H9 (cell line): Measurements from ENCODE around the gene P3H2. TPM values are rescaled to one million over a fixed set of nuclear protein-coding genes. Genes with fewer than 3 reads are reported as not detected.

Experiments used
- DNase-seq: peaks from one replicate; pipeline ENCODE4 v3.0.0-alpha.2; 2017
- H2AFZ ChIP-seq: one replicate; pipeline ENCODE4 v1.6.1; 2013; ENCODE audit warnings: mild to moderate bottlenecking, low read length, control low read depth, moderate library complexity
- H2AK5ac ChIP-seq: 2 replicates; pipeline ENCODE4 v1.6.1; 2013; ENCODE audit warnings: low read length, control low read depth, mixed read lengths; ENCODE audit not compliant: insufficient read length
- H2BK120ac ChIP-seq: one replicate; pipeline ENCODE4 v1.6.1; 2013; ENCODE audit warnings: low read depth, mild to moderate bottlenecking, low read length, control low read depth, inconsistent platforms; ENCODE audit not compliant: poor library complexity, severe bottlenecking
- H2BK12ac ChIP-seq: 2 replicates; pipeline ENCODE4 v1.6.1; 2013; ENCODE audit warnings: low read length, control low read depth, mixed read lengths, low read depth; ENCODE audit not compliant: insufficient read length
- H2BK15ac ChIP-seq: 2 replicates; pipeline ENCODE4 v1.6.1; 2013; ENCODE audit warnings: low read depth, low read length, control low read depth
- H2BK20ac ChIP-seq: one replicate; pipeline ENCODE4 v1.6.1; 2013; ENCODE audit warnings: low read depth, mild to moderate bottlenecking, low read length, control low read depth, inconsistent platforms; ENCODE audit not compliant: poor library complexity, severe bottlenecking
- H2BK5ac ChIP-seq: 2 replicates; pipeline ENCODE4 v1.6.1; 2013; ENCODE audit warnings: low read length, control low read depth, mixed read lengths; ENCODE audit not compliant: insufficient read length
- H3K14ac ChIP-seq: 2 replicates; pipeline ENCODE4 v1.6.1; 2013; ENCODE audit warnings: low read length, control low read depth; ENCODE audit not compliant: insufficient read depth
- H3K18ac ChIP-seq: 2 replicates; pipeline ENCODE4 v1.6.1; 2013; ENCODE audit warnings: low read depth, mild to moderate bottlenecking, mixed read lengths, low read length, control low read depth; ENCODE audit not compliant: insufficient read length
- H3K23ac ChIP-seq: 2 replicates; pipeline ENCODE4 v1.6.1; 2013; ENCODE audit warnings: low read length, control low read depth, mixed read lengths, low read depth; ENCODE audit not compliant: insufficient read length
- H3K23me2 ChIP-seq: 2 replicates; pipeline ENCODE4 v1.6.1; 2013; ENCODE audit warnings: low read depth, mild to moderate bottlenecking, mixed read lengths, low read length, control low read depth; ENCODE audit not compliant: insufficient read length, poor library complexity, severe bottlenecking
- H3K27ac ChIP-seq: 2 replicates; pipeline ENCODE4 v1.5.1; 2013; ENCODE audit warnings: low read length, control low read depth, mixed read lengths, low read depth; ENCODE audit not compliant: insufficient read length
- H3K27me3 ChIP-seq: 2 replicates; pipeline ENCODE4 v1.6.1; 2013; ENCODE audit warnings: low read length, control low read depth, inconsistent platforms; ENCODE audit not compliant: insufficient read depth
- H3K4ac ChIP-seq: 2 replicates; pipeline ENCODE4 v1.6.1; 2013; ENCODE audit warnings: low read depth, mild to moderate bottlenecking, control low read depth, inconsistent platforms, low read length, moderate library complexity
- H3K4me1 ChIP-seq: 2 replicates; pipeline ENCODE4 v1.6.1; 2013; ENCODE audit warnings: low read length, control low read depth, inconsistent platforms; ENCODE audit not compliant: insufficient read depth
- H3K4me2 ChIP-seq: 2 replicates; pipeline ENCODE4 v1.6.1; 2013; ENCODE audit warnings: low read length, control low read depth, mixed read lengths; ENCODE audit not compliant: insufficient read length, insufficient read depth
- H3K56ac ChIP-seq: 2 replicates; pipeline ENCODE4 v1.6.1; 2013; ENCODE audit warnings: low read depth, mild to moderate bottlenecking, mixed read lengths, low read length, control low read depth; ENCODE audit not compliant: insufficient read length
- H3K79me1 ChIP-seq: 2 replicates; pipeline ENCODE4 v1.6.1; 2013; ENCODE audit warnings: low read depth, mild to moderate bottlenecking, moderate library complexity, low read length, control low read depth, inconsistent platforms; ENCODE audit not compliant: insufficient read depth, poor library complexity, severe bottlenecking
- H3K79me2 ChIP-seq: 2 replicates; pipeline ENCODE4 v1.6.1; 2013; ENCODE audit warnings: low read length, control low read depth, inconsistent platforms; ENCODE audit not compliant: insufficient read depth
- H3K9ac ChIP-seq: 2 replicates; pipeline ENCODE4 v1.6.1; 2013; ENCODE audit warnings: low read length, control low read depth, mixed read lengths; ENCODE audit not compliant: insufficient read length; ENCODE audit errors: extremely low read depth
- H3K9me3 ChIP-seq: one replicate; pipeline ENCODE4 v1.6.1; 2013; ENCODE audit warnings: low read depth, low read length, inconsistent platforms; ENCODE audit not compliant: control insufficient read depth
- H3T11ph ChIP-seq: one replicate; pipeline ENCODE4 v1.6.1; 2013; ENCODE audit warnings: mild to moderate bottlenecking, low read length, control low read depth, inconsistent platforms
- H4K20me1 ChIP-seq: one replicate; pipeline ENCODE4 v1.6.1; 2013; ENCODE audit not compliant: control insufficient read depth, insufficient read length, insufficient read depth
- H4K5ac ChIP-seq: 2 replicates; pipeline ENCODE4 v1.6.1; 2013; ENCODE audit warnings: low read depth, mild to moderate bottlenecking, mixed read lengths, low read length, control low read depth; ENCODE audit not compliant: insufficient read length
- H4K8ac ChIP-seq: replicated peaks from 2 replicates; pipeline ENCODE4 v1.6.1; 2013; ENCODE audit warnings: low read length, control low read depth, mixed read lengths, low read depth; ENCODE audit not compliant: insufficient read length
- H4K91ac ChIP-seq: 2 replicates; pipeline ENCODE4 v1.6.1; 2013; ENCODE audit warnings: low read depth, mild to moderate bottlenecking, moderate library complexity, mixed read lengths, low read length, control low read depth; ENCODE audit not compliant: insufficient read length
- H3K27ac Mint-ChIP-seq, 3 experiments: 2 replicates in 2 of 3; 3 replicates in 1 of 3; pipeline ENCODE4 v1.8.0; 2020 to 2021; ENCODE audit warnings: mixed read lengths in 3 of 3, mild to moderate bottlenecking in 1 of 3, moderate library complexity in 1 of 3
- H3K27me3 Mint-ChIP-seq: 2 replicates; pipeline ENCODE4 v1.8.0; 2021; ENCODE audit warnings: low read depth, mild to moderate bottlenecking, moderate library complexity, mixed read lengths
- H3K36me3 Mint-ChIP-seq, 3 experiments: 2 replicates in 2 of 3; 3 replicates in 1 of 3; pipeline ENCODE4 v1.8.0; 2020 to 2021; ENCODE audit warnings: low read depth in 3 of 3, mixed read lengths in 3 of 3; ENCODE audit not compliant: insufficient read depth in 1 of 3
- H3K4me1 Mint-ChIP-seq, 2 experiments: 2 replicates each; pipeline ENCODE4 v1.8.0; 2020; ENCODE audit warnings: mixed read lengths in 2 of 2
- H3K4me3 Mint-ChIP-seq, 2 experiments: 2 replicates in 1 of 2; 3 replicates in 1 of 2; pipeline ENCODE4 v1.8.0; 2020 to 2021; ENCODE audit warnings: mild to moderate bottlenecking in 2 of 2, mixed read lengths in 2 of 2, moderate library complexity in 1 of 2
- H3K9me3 Mint-ChIP-seq, 2 experiments: 2 replicates in 1 of 2; 3 replicates in 1 of 2; pipeline ENCODE4 v1.8.0; 2020; ENCODE audit warnings: mild to moderate bottlenecking in 2 of 2, mixed read lengths in 2 of 2, moderate library complexity in 1 of 2
- CTCF ChIP-seq: fragments of 200-600 bp; sonication (generic); conservative IDR thresholded peaks from 3 replicates; pipeline ENCODE4 v1.8.0; 2021; ENCODE audit warnings: antibody characterized with exemption, mild to moderate bottlenecking
- WGBS: extraction: QIAGEN DNeasy Blood & Tissue Kit; methylation state at CpG from one replicate; pipeline ENCODE4 v1.1.7; 2013; ENCODE audit warnings: missing lambda C conversion rate, low lambda C conversion rate, mixed read lengths; ENCODE audit not compliant: insufficient read length; ENCODE audit errors: extremely low coverage; 5-methylcytosine and 5-hydroxymethylcytosine counted together
- total RNA-seq: library from RNA; stranded (reverse); gene quantifications from 2 replicates; pipeline ENCODE4 v1.2.1, GENCODE V29; 2021

The P3H2 gene
- total RNA-seq, 1 experiment from 2014 or later: 41.5 TPM

GRCh38 chr3:190139365-190139764 is 18.7 kb upstream of the P3H2 start:
- Histone ChIP-seq H2BK12ac (no peak overlapping the region), H2BK5ac (no peak overlapping the region), H3K27me3 (no peaks in the 10 kb centered on the region), H4K5ac (no peak overlapping the region), H3K27ac (no peak overlapping the region), H4K20me1 (no peaks in the 10 kb centered on the region), H3K9me3 (no peaks in the 10 kb centered on the region), H3K14ac (no peak overlapping the region), H3K79me2 (no peaks in the 10 kb centered on the region), H3T11ph (no peak overlapping the region), H3K18ac (no peak overlapping the region), H3K79me1 (no peaks in the 10 kb centered on the region), H3K23me2 (no peaks in the 10 kb centered on the region), H3K23ac (no peak overlapping the region), H4K91ac (no peak overlapping the region), H3K56ac (no peak overlapping the region), H2BK15ac (no peak overlapping the region), H3K9ac (no peak overlapping the region), H3K4ac (no peak overlapping the region), H3K4me1 (no peaks in the 10 kb centered on the region), H3K4me2 (no peak overlapping the region), H2AFZ (no peak overlapping the region), H2AK5ac (no peak overlapping the region), H2BK120ac (no peak overlapping the region), H4K8ac (no peak overlapping the region), H2BK20ac (no peak overlapping the region)
- H3K27ac Mint-ChIP-seq: no peak overlapping the region
- peaks cover 3 to 5% of the 10 kb centered on the region in 2 experiments; a peak in 3 of 4 replicates for H3K4me1 Mint-ChIP-seq
- no peak overlapping the region for H3K4me3 Mint-ChIP-seq
- H3K9me3 Mint-ChIP-seq: peaks cover 9% of the 10 kb centered on the region in 2 experiments
- no peak for DNase-seq
- peaks cover 0 to 19% (median 7%) of the 10 kb centered on the region in 3 experiments; a peak in 6 of 7 replicates for H3K36me3 Mint-ChIP-seq
- no peaks in the 10 kb centered on the region for H3K27me3 Mint-ChIP-seq
- WGBS: no CpG with 5 or more reads among the region's 5 CpGs
- TF ChIP-seq CTCF: no peak
